Bronchus fibroblast of lung (primary cell): ENCODE data around the gene RAD50. TPM values are rescaled to one million over a fixed set of nuclear protein-coding genes. Genes with fewer than 3 reads are reported as not detected.

Experiments used
- total RNA-seq: library from RNA; depleted of rRNA; stranded (reverse); fragments of >200 nt; gene quantifications from 2 replicates; pipeline ENCODE4 v1.2.3, GENCODE V29; 2015

The RAD50 gene
- total RNA-seq: 9.1 and 10.4 TPM in 2 replicates

GRCh38 chr5:132556763-132557477 lies at the start of gene RAD50:
RAD50 (plus strand) TSS chr5:132556977; CDS start chr5:132557325, 348 bp downstream.

GRCh38 chr5:132543472-132544201 lies 13.1 kb upstream of the RAD50 start, which contains the start of gene IL5:
IL5 (minus strand) TSS chr5:132543522; CDS start chr5:132543478, 44 bp downstream.

GRCh38 chr5:132657676-132658380 lies 101.1 kb downstream of the RAD50 start, which contains the start of gene IL13:
IL13 (plus strand) TSS chr5:132658173; CDS start chr5:132658187, 14 bp downstream.

GRCh38 chr5:132673939-132674630 lies 117.3 kb downstream of the RAD50 start, which contains the start of gene IL4:
IL4 (plus strand) TSS chr5:132673989; CDS start chr5:132674051, 62 bp downstream.

Other genes starting within 250 kb of the RAD50 start
- gene SLC22A5, start 187.3 kb upstream of the RAD50 start, total RNA-seq: 3.2 and 4.6 TPM in 2 replicates
- gene IRF1, start 66.2 kb upstream of the RAD50 start, total RNA-seq: 12.9 and 13.1 TPM in 2 replicates
- gene IL5, start 13.5 kb upstream of the RAD50 start, total RNA-seq: not detected in 2 replicates
- gene IL13, start 101.2 kb downstream of the RAD50 start, total RNA-seq: not detected in 2 replicates
- gene IL4, start 117.0 kb downstream of the RAD50 start, total RNA-seq: not detected in 2 replicates
- gene KIF3A, start 180.6 kb downstream of the RAD50 start, total RNA-seq: 3.1 and 3.4 TPM in 2 replicates
- gene CCNI2, start 190.4 kb downstream of the RAD50 start, total RNA-seq: not detected in 2 replicates
- 41.9 and 45.1 TPM in 2 replicates for gene SEPTIN8, start 220.3 kb downstream of the RAD50 start, total RNA-seq